H1 (cell line): ENCODE measurements around the gene HTATIP2. TPM values are rescaled to one million over a fixed set of nuclear protein-coding genes. Genes with fewer than 3 reads are reported as not detected.

Experiments used
- TEAD4 ChIP-seq: IDR thresholded peaks from 2 replicates; pipeline ENCODE4 v1.6.1; 2012; ENCODE audit warnings: low read depth, low read length, inconsistent platforms, mixed read lengths
- polyA plus RNA-seq, 7 experiments: library from polyadenylated mRNA; depleted of rRNA in 3 of 7; stranded (reverse) in 5 of 7; unstranded in 2 of 7; fragments of >200 nt in 5 of 7; fragments of 200-250 nt in 2 of 7; gene quantifications; 1 replicate in 5 of 7; 2 replicates in 1 of 7; 4 replicates in 1 of 7; pipeline versions ENCODE4 v1.2.1 to v1.2.3, GENCODE V29; 2011 to 2013; ENCODE audit warnings: missing spikeins in 2 of 7, mixed read lengths in 2 of 7
- total RNA-seq: library from RNA; stranded (reverse); fragmentation: NEBNext Ultra II Directional; extraction: Animal tissue kit (Norgen Biotek cat#: 25700); gene quantifications from 2 replicates; pipeline ENCODE4 v1.2.1, GENCODE V29; 2021

The HTATIP2 gene
- total and polyA plus RNA-seq, 2 of the 8 experiments (the other 6 are each of a cell fraction or from before 2014, with no cell fraction given): 22.6 to 33.1 TPM

DNA sequence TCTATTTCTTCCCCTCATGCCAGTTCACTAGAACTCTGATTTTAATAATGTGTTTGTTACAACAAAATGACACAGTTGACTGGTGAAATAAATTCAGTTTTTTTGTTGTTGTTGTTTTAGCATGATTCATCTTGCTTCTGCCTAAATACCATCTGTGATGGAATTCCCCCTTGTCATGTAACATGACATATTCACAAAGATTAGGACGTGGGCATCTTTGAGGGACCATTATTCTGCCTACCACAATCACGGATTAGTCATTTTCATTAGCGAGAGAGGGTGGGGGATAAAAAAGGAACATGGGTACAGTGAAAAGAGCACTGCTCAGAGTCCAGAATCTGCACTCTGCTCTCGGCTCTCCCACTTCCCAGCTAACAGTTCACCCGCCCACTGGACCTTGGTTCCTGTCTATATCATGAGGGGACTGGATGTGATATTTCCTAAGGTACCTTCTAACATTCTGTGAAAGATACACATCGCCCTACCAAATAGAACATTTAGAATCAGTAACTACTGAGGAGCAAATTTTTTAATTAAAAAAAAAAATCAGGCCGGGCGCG lies 11.3 kb downstream of the HTATIP2 start (continued):
- no peak for TF ChIP-seq TEAD4
